ENCODE results near the gene SPDYE18.
"Not testable (repeated sequence)": the region's sequence is repeated elsewhere in the genome, so short reads cannot be mapped to it uniquely, and the experiment has no call there.

Gene SPDYE18

DNA sequence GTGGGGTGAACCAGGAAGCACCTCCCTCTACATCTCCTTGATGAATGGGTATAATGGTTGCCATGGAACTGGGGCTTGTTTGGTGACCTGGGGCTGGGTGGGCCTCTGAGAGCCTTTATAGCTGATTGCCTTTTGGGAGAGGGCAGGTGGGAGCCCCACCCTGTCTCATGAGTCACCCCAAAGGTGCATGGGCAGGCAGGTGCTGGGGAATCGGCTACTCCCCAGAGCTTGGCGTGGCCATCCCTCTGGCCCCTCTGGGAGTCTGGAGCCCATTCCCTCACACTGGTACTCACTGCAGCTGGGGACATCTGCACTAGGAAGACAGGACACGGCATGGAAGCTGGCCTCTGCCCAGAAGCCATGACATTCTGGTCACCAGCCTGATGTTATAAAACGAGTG, at the start of gene SPDYE18:
Gene SPDYE18, minus strand, starts transcription at position 2 of the 400 bp plus-strand sequence. CDS start 2,046 bp downstream, outside the sequence.
- DNase-seq = not testable (repeated sequence)

GRCh38 chr7:77108362-77108761, 46.0 kb upstream of the SPDYE18 start:
- not testable (repeated sequence) for DNase-seq

DNA sequence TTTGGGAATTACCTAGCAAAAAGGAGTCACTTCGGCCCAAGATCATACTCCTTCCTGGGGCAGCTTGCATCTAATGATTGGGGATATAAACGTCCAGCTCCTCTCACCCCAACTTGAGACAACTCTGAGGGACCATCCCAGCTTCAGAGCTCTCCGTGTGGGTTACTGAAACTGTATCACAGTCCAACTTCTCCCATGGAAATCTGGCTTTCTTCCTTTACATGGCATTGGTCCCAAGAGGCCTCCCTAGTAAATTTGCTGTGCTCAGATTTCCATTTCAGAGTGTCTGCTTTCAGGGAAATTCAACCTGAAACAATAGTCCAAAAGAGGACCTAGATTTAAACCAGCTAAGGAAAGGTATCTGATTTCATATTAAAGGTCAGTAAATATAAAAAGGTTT, 45.3 kb upstream of the SPDYE18 start:
- DNase-seq = not testable (repeated sequence)

GRCh38 chr7:77105904-77106303, 43.5 kb upstream of the SPDYE18 start:
- DNase-seq = not testable (repeated sequence)

- DNase-seq = not testable (repeated sequence)
Observed at GRCh38 chr7:77102671-77103070, 40.3 kb upstream of the SPDYE18 start.

GRCh38 chr7:77101187-77101586, 38.8 kb upstream of the SPDYE18 start:
- not testable (repeated sequence) for DNase-seq

GRCh38 chr7:77100501-77100900, 38.1 kb upstream of the SPDYE18 start:
- not testable (repeated sequence) for DNase-seq

- not testable (repeated sequence) for DNase-seq
Observed at GRCh38 chr7:77092301-77092700, 29.9 kb upstream of the SPDYE18 start.

- not testable (repeated sequence) for DNase-seq
Observed at GRCh38 chr7:77082192-77082591, 19.8 kb upstream of the SPDYE18 start.

DNA sequence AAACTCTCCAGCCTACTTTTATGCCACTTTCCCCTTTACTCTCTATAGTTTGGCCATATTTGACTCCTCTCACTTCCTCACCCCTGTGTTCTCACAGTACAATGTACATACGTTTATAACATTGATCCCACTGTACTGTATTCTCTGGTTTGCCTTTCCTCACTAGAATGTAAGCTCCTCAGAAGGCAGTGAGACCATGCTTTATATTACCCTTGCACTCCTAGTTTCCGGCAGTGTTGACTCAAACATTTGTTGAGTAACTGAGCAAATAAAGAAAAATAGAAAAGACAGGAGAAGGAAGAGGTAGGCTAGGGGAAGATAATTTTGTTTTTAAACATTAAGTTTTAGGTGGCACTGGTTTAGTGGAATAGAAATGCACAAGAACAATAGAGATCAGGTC, 17.9 kb upstream of the SPDYE18 start:
- DNase-seq = not testable (repeated sequence)

DNA sequence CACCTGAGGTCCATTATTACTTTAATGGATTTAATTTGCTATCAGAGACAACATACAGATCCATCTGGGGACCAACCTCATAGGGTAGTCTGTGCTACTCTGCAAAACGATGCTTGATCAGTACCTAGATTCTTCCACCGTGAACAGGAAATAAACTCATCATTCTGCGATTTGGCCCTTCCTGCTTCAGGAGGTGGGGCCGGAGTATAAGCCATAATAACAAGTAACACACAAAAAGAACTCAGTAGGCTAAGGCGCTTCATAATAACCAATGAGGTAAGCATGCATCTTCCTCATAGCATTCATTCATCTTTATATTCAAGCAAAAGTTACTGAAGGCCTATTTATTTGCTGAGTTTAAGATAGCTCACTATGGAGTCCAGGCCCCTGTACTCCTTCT, 17.3 kb upstream of the SPDYE18 start:
- not testable (repeated sequence) for DNase-seq

DNA sequence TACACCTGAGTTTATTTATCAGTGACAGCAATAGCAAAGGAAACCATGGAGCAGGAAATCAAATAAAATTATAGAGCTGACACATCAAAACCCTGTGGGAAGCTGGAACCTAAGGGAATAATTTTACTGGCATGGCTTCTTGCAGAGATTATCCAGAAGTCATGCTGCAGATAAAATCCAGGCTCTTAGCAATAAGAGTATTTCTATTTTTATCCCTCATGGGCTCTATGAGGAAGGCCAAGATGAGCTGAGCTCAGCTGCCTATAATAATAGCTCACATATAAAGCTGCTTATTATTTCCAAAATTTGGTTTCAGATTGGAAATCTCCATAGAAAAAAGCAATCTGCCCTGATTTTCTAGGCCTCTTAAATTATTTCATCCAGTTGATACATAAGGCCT, 16.8 kb upstream of the SPDYE18 start:
- not testable (repeated sequence) for DNase-seq

DNA sequence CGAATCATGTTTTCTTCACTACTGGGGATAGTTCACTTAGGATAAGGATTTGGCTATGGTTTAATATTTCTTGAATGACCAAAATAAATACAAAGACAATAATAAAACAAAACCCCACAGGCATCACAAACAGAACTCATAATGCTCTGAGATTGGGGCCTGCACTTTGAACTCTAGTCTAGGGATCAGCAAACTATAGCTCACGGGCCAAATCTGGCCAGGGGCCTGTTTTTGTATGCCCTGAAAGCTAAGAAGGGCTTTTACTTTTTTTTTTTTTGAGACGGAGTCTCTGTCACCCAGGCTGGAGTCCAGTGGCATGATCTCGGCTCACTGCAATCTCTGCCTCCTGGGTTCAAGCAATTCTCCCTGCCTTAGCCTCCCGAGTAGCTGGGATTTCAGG, 14.7 kb upstream of the SPDYE18 start:
- DNase-seq = not testable (repeated sequence)

DNA sequence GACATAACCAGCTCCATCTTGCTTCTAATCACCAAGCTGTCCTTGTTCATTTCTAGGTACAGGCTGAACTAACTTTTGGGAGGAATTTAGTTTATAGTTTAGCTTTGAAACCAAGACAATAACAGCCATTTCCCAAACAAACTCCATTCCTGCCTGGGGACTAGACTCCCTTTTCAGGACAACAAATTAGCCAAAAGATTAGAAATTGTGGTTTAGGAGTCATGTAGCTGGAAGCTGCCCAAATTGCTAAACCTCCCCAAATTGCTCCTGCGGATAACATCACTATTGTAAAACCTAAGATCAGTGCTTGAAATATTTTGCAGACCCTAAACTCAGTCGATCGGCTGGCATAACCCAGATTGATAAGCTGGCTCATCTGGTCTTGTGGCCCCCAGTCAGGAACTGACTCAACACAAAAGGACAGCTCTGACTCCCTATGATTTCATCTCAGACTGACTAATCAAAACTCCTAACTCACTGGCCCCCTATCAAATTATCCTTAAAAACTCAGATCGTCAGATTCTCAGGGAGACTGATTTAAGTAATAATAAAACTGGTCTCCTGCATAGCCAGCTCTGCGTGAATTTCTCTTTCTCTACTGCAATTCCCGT, 12.5 kb upstream of the SPDYE18 start:
- not testable (repeated sequence) for DNase-seq

GRCh38 chr7:77071108-77071507, 8.8 kb upstream of the SPDYE18 start:
- not testable (repeated sequence) for DNase-seq

DNA sequence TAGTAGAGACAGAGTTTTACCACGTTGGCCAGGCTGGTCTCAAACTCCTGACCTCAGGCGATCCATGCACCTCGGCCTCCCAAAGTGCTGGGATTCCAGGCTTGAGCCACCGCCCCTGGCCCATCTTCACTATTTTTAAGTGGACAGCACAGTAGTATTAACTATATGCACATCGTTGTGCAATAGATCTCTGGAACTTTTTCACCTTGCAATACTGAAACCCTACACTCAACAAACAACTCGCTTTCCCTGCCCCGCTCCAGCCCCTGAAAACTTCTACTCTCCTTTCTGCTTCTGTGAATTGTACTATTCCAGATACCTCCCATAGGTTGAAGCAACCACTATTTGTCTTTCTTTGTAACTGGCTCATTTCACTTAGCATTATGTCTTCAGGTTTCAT, 3.5 kb upstream of the SPDYE18 start:
- DNase-seq = not testable (repeated sequence)

DNA sequence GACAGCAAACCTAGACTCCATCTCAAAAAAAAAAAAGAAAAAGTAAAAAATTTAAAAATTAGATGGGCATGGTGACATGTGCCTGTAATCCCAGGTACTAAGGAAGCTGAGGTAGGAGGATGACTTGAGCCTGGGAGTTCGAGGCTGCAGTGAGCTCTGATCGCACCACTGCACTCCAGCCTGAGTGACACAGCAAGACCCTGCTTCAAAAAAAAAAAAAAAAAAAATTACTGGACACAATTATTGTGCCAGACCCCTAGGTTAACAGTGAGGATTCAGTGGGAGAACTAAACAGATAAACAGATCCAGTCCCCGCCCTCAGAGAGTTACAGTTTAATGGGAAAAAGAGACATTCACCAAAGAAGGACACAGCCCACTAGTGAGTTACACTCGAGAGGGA, 1.4 kb upstream of the SPDYE18 start:
- DNase-seq = not testable (repeated sequence)

- DNase-seq = not testable (repeated sequence)
Observed at GRCh38 chr7:77032261-77032660, 30.1 kb downstream of the SPDYE18 start, which contains the start of gene SPDYE17. SPDYE17 (minus strand) TSS chr7:77032361; CDS start chr7:77030570, 1,791 bp downstream.

- not testable (repeated sequence) for DNase-seq
Observed at GRCh38 chr7:77026349-77026748, 36.0 kb downstream of the SPDYE18 start.

DNA sequence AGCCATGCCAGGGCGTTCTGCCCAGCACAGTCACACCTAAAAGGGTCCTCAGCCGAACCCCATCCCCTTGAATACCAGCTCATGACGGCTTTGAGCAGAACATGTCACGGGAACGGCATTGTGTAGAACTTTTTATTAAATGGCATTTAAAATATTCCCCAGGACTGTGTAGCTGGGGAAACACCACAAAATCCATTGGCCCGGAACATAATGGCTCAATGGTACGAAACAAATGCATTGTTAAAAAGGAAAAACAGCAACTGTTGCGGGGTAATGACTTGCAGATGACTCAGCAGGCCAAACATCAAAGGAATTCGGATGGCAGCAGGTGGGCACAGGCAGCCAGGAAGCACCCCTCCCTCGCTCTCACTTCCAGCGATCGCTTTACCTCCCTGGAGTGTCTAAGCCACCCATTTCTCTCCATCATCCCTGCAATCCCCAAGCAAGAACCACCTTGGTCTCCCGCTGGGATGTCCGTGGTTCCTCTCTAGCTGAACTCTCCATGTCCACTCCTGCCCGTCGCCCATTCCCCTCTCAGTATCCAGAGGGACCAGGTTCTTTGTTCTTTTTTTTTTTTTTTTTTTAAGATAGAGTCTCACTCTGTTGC, 52.2 kb downstream of the SPDYE18 start:
- DNase-seq = not testable (repeated sequence)

DNA sequence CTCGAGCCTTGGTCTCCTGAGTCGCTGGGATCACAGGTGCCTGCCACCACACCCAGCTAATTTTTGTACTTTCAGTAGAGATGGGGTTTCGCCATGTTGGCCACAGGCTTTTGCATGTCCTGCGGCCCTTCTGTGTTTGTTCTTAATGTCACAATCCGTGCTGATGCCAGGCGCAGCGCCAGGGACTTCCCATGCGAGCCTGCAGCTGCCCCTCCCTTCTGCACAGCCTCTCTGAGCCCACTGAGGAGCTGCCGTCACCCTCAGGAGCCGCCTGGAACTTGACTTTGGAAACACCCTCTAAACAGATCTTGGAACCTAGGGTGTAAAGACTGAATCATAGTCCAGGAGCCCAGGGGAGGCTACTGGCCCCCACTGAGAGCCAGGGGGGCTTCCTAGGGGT, 54.4 kb downstream of the SPDYE18 start:
- DNase-seq = not testable (repeated sequence)

DNA sequence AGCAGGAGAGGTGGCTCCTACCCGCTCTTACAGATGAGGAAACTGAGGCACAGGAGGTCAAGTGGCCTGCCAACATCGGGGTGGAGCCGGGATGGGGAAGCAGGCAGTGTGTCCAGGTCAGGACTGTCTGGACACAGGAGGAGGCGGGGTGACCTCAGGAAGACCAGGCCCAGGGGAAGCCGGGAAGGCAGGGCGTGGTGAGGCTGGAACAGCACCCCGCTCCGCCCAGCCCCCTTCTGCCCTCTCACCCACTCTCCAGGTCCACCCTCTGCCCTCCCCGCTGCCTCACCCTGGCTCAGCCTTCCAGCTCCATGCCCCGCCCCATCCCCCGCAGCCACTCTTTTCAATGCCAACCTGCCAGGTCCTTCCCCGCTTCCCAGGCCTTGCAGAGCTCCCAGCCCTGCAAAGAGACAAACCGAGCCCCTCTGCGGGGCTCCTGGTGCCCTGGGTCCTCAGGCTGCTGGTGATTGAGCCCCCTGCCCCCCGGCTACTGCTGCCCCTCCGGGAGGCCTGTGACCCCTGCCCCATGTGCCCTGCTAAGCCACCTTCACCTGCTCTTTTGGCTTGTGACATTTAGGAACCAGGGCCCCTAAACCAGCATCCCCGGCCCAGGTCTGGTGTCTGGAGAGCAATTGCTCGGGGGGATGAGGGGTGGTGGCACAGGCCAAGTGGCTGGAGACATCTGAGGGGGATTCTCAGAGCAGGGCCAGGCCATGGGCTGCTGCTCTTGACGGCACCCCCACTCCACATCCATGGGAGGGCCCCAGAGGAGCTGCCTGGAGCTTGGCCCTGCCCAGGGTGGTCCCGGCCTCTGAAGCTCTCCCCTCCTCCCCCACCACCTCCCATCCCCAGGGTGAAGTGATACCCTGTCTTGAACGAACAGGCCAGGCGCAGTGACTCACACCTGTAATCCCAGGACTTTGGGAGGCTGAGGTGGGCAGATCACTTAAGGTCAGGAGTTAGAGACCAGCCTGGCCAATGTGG, 55.9 kb downstream of the SPDYE18 start:
- DNase-seq = not testable (repeated sequence)

DNA sequence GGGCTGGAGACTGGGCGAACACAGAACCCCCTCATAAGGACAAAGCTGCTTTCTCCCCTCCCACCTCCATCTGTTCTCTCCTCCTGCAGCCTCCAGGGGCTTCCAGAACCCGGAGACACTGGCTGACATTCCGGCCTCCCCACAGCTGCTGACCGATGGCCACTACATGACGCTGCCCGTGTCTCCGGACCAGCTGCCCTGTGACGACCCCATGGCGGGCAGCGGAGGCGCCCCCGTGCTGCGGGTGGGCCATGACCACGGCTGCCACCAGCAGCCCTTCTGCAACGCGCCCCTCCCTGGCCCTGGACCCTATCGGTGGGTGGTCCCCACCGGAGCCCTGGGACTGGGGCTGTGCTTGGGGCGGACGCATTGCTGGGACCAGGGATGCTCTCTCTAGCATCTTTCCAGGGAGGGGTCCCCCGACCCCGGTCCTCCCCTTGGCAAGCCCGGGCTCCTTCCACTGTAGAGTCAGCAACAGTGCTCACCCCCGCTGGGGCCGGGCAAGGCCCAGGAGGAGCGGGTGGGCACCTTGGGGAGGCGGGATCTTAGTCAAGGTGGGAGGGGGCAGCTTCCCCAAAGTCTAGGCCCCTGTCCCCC, 56.8 kb downstream of the SPDYE18 start:
- DNase-seq = not testable (repeated sequence)

All from activated naive CD4-positive, alpha-beta T cell treated with Interleukin-2 at 50 U/mL for 16 hours (primary cell).